ENCODE measurements around the gene GULP1.

GULP1 gene

GRCh38 chr2:188318161-188318749 is 26.6 kb downstream of the GULP1 start:
- no peaks in the 10 kb centered on the region for H3K4me1 ChIP-seq (ENCODE audit: insufficient read depth, poor library complexity, severe bottlenecking)
- H3K27ac ChIP-seq (ENCODE audit: poor library complexity, severe bottlenecking) = no peak overlapping the region
- ATAC-seq (ENCODE audit: low read depth) = no peak
- H3K4me3 ChIP-seq (ENCODE audit: severe bottlenecking) = no peak overlapping the region
- H3K9me3 ChIP-seq (ENCODE audit: severe bottlenecking) = no peaks in the 10 kb centered on the region
- no peak for DNase-seq (ENCODE audit: low spot score)
- H3K36me3 ChIP-seq (ENCODE audit: low read depth) = no peaks in the 10 kb centered on the region
- H3K27me3 ChIP-seq (ENCODE audit: insufficient read depth, poor library complexity, severe bottlenecking) = no peaks in the 10 kb centered on the region
- no peak for TF ChIP-seq CTCF (IDR thresholded peaks at IDR 0.05; ENCODE audit: poor library complexity, severe bottlenecking)

- TF ChIP-seq CTCF (IDR thresholded peaks at IDR 0.05; ENCODE audit: poor library complexity, severe bottlenecking) = no peak
- no peaks in the 10 kb centered on the region for H3K4me1 ChIP-seq (ENCODE audit: insufficient read depth, poor library complexity, severe bottlenecking)
- H3K27ac ChIP-seq (ENCODE audit: poor library complexity, severe bottlenecking) = no peak overlapping the region
- DNase-seq (ENCODE audit: low spot score) (no peak), ATAC-seq (ENCODE audit: low read depth) (no peak)
- no peaks in the 10 kb centered on the region for H3K36me3 ChIP-seq (ENCODE audit: low read depth)
- no peak overlapping the region for H3K4me3 ChIP-seq (ENCODE audit: severe bottlenecking)
- no peaks in the 10 kb centered on the region for H3K9me3 ChIP-seq (ENCODE audit: severe bottlenecking)
- H3K27me3 ChIP-seq (ENCODE audit: insufficient read depth, poor library complexity, severe bottlenecking) = no peaks in the 10 kb centered on the region
Measured at GRCh38 chr2:188319838-188320237, 28.2 kb downstream of the GULP1 start.

- TF ChIP-seq CTCF (IDR thresholded peaks at IDR 0.05; ENCODE audit: poor library complexity, severe bottlenecking) = no peak
- DNase-seq (ENCODE audit: low spot score) = no peak
- no peak for ATAC-seq (ENCODE audit: low read depth)
- Histone ChIP-seq H3K4me3 (ENCODE audit: severe bottlenecking) (no peak overlapping the region), H3K27me3 (ENCODE audit: insufficient read depth, poor library complexity, severe bottlenecking) (no peaks in the 10 kb centered on the region), H3K27ac (ENCODE audit: poor library complexity, severe bottlenecking) (no peak overlapping the region), H3K36me3 (ENCODE audit: low read depth) (no peaks in the 10 kb centered on the region), H3K9me3 (ENCODE audit: severe bottlenecking) (no peaks in the 10 kb centered on the region), H3K4me1 (ENCODE audit: insufficient read depth, poor library complexity, severe bottlenecking) (no peaks in the 10 kb centered on the region)
Measured at GRCh38 chr2:188320861-188321260, 29.2 kb downstream of the GULP1 start.

GRCh38 chr2:188322569-188323551 is 31.2 kb downstream of the GULP1 start:
- TF ChIP-seq CTCF (IDR thresholded peaks at IDR 0.05; ENCODE audit: poor library complexity, severe bottlenecking) = no peak
- no peak overlapping the region for H3K4me3 ChIP-seq (ENCODE audit: severe bottlenecking)
- no peak for DNase-seq (ENCODE audit: low spot score)
- no peak overlapping the region for H3K27ac ChIP-seq (ENCODE audit: poor library complexity, severe bottlenecking)
- no peak for ATAC-seq (ENCODE audit: low read depth)
- H3K27me3 ChIP-seq (ENCODE audit: insufficient read depth, poor library complexity, severe bottlenecking) = no peaks in the 10 kb centered on the region
- H3K4me1 ChIP-seq (ENCODE audit: insufficient read depth, poor library complexity, severe bottlenecking) = no peaks in the 10 kb centered on the region
- no peaks in the 10 kb centered on the region for H3K36me3 ChIP-seq (ENCODE audit: low read depth)
- H3K9me3 ChIP-seq (ENCODE audit: severe bottlenecking) = no peaks in the 10 kb centered on the region

Measured in RWPE2 (cell line).